ENCODE results near the gene CERS6.
A peak's percentile ranks its signal among the peaks of the same experiment; 100 is the strongest.

- peak in 2 of 6 experiments; percentile 17 to 34 for TF ChIP-seq CTCF (IDR thresholded peaks at IDR 0.05)
- no peak for TF ChIP-seq POLR2A (IDR thresholded peaks at IDR 0.05)
These were observed 249.7 kb downstream of the CERS6 start for GRCh38 chr2:168705534-168706470.

All from esophagus squamous epithelium (tissue), 4 donors.